ENCODE data around the gene CACNA1I. TPM values are rescaled to one million over a fixed set of nuclear protein-coding genes. Genes with fewer than 3 reads are reported as not detected.

CACNA1I gene
- total RNA-seq, 1 donor from 2014 or later = 0.11 TPM

GRCh38 chr22:39569066-39569465 is 1.5 kb upstream of the CACNA1I start:
- H3K4me3 ChIP-seq = no peak overlapping the region
- H3F3A ChIP-seq (ENCODE audit: low read depth) = peaks cover 2% of the 10 kb centered on the region
- Mint-ChIP-seq H3K9me3 (no peaks in the 10 kb centered on the region), H3K36me3 (no peaks in the 10 kb centered on the region), H3K4me1 (no peaks in the 10 kb centered on the region), H3K4me3 (no peak overlapping the region), H3K27ac (no peak overlapping the region), H3K27me3 (ENCODE audit: insufficient read depth, low read depth) (peaks cover 13% of the 10 kb centered on the region)
- no peak overlapping the region for H3K9ac ChIP-seq
- no peaks in the 10 kb centered on the region for H4K20me1 ChIP-seq (ENCODE audit: low read depth)
- no peaks in the 10 kb centered on the region for H3K4me1 ChIP-seq
- H3K27ac ChIP-seq = no peak overlapping the region
- no peaks in the 10 kb centered on the region for H3K36me3 ChIP-seq
- H3K27me3 ChIP-seq = no peaks in the 10 kb centered on the region
- no peak overlapping the region for H2AFZ ChIP-seq (replicated peaks)
- no peak overlapping the region for H3K4me2 ChIP-seq
- no peak for DNase-seq (ENCODE audit: low spot score)
- no peaks in the 10 kb centered on the region for H3K79me2 ChIP-seq (ENCODE audit: low read depth)
- no peak for TF ChIP-seq CTCF (IDR thresholded peaks at IDR 0.05)
- no peak for TF ChIP-seq EZH2 (IDR thresholded peaks at IDR 0.05)
- TF ChIP-seq EZH2phosphoT487 (IDR thresholded peaks at IDR 0.05) = no peak
- no peaks in the 10 kb centered on the region for H3K9me3 ChIP-seq (ENCODE audit: low read depth)

- Mint-ChIP-seq H3K4me3 (no peak overlapping the region), H3K9me3 (no peaks in the 10 kb centered on the region), H3K4me1 (peaks cover 3% of the 10 kb centered on the region), H3K27ac (no peak overlapping the region), H3K36me3 (no peaks in the 10 kb centered on the region), H3K27me3 (ENCODE audit: insufficient read depth, low read depth) (peaks cover 14% of the 10 kb centered on the region)
- Histone ChIP-seq H3K9ac (no peak overlapping the region), H3K27ac (no peak overlapping the region), H3K4me1 (no peaks in the 10 kb centered on the region), H3K27me3 (no peaks in the 10 kb centered on the region), H3K9me3 (ENCODE audit: low read depth) (no peaks in the 10 kb centered on the region), H3K79me2 (ENCODE audit: low read depth) (no peaks in the 10 kb centered on the region), H2AFZ (replicated peaks) (no peak overlapping the region), H4K20me1 (ENCODE audit: low read depth) (no peaks in the 10 kb centered on the region), H3K4me2 (no peak overlapping the region), H3K4me3 (no peak overlapping the region), H3K36me3 (no peaks in the 10 kb centered on the region), H3F3A (ENCODE audit: low read depth) (no peaks in the 10 kb centered on the region)
- DNase-seq (ENCODE audit: low spot score) = no peak
- TF ChIP-seq CTCF (IDR thresholded peaks at IDR 0.05) (no peak), EZH2 (IDR thresholded peaks at IDR 0.05) (no peak), EZH2phosphoT487 (IDR thresholded peaks at IDR 0.05) (no peak)
Measured at GRCh38 chr22:39570226-39570625, 327 bp upstream of the CACNA1I start.

GRCh38 chr22:39571538-39571937 is 985 bp downstream of the CACNA1I start:
- H3K36me3 Mint-ChIP-seq = no peaks in the 10 kb centered on the region

More at GRCh38 chr22:39571538-39571937, 985 bp downstream of the CACNA1I start:
- Histone ChIP-seq H3K4me1 (no peaks in the 10 kb centered on the region), H3K9me3 (ENCODE audit: low read depth) (no peaks in the 10 kb centered on the region), H3K27me3 (no peaks in the 10 kb centered on the region), H3K4me2 (no peak overlapping the region), H3K79me2 (ENCODE audit: low read depth) (no peaks in the 10 kb centered on the region), H2AFZ (replicated peaks) (no peak overlapping the region), H3K27ac (no peak overlapping the region), H3K9ac (no peak overlapping the region), H4K20me1 (ENCODE audit: low read depth) (no peaks in the 10 kb centered on the region), H3K36me3 (no peaks in the 10 kb centered on the region), H3F3A (ENCODE audit: low read depth) (no peaks in the 10 kb centered on the region), H3K4me3 (no peak overlapping the region)
- TF ChIP-seq EZH2phosphoT487 (IDR thresholded peaks at IDR 0.05) (no peak), EZH2 (IDR thresholded peaks at IDR 0.05) (no peak), CTCF (IDR thresholded peaks at IDR 0.05) (no peak)
- Mint-ChIP-seq H3K27me3 (ENCODE audit: insufficient read depth, low read depth) (peaks cover 9% of the 10 kb centered on the region), H3K27ac (no peak overlapping the region), H3K9me3 (no peaks in the 10 kb centered on the region), H3K4me3 (no peak overlapping the region), H3K4me1 (peaks cover 3% of the 10 kb centered on the region)
- no peak for DNase-seq (ENCODE audit: low spot score)
